ENCODE results near the gene WRAP73. TPM values are rescaled to one million over a fixed set of nuclear protein-coding genes. Genes with fewer than 3 reads are reported as not detected.

Gene WRAP73
- total RNA-seq (2014; rRNA removed; shearing (Covaris generic)), result 17.4 and 33.9 TPM in 2 replicates

- peak; percentile 95 for DNase-seq (ENCODE audit: low read depth)
Observed at GRCh38 chr1:3649342-3650247, at the start of gene WRAP73. WRAP73 (minus strand) TSS chr1:3650103; CDS start chr1:3649999, 104 bp downstream.

DNA sequence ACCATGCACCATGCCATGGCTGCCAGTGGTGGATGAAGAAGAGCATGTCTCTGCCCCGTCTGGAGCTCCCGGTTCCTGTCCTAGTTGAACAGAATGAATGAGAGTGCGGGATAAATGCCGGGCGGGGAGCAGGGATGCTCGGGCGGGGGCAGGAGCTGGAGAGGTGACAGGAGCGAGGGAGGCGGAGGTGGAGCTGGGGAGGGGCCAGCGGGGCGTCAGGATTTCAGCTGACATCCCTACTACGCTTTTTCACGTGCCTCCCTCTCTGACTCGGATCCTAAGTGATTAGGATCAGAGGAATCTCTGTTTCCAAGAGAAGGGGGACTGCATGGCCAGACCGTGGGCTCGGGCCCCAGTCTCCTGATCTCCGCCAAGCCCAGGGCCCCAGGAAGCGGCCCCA, 49.7 kb upstream of the WRAP73 start:
- no peak for DNase-seq (ENCODE audit: low read depth)

GRCh38 chr1:3698660-3699408, 48.9 kb upstream of the WRAP73 start:
- DNase-seq (ENCODE audit: low read depth), result no peak

GRCh38 chr1:3697810-3698209, 47.9 kb upstream of the WRAP73 start:
- DNase-seq (ENCODE audit: low read depth), result no peak

GRCh38 chr1:3697104-3697503, 47.2 kb upstream of the WRAP73 start:
- no peak for DNase-seq (ENCODE audit: low read depth)

DNA sequence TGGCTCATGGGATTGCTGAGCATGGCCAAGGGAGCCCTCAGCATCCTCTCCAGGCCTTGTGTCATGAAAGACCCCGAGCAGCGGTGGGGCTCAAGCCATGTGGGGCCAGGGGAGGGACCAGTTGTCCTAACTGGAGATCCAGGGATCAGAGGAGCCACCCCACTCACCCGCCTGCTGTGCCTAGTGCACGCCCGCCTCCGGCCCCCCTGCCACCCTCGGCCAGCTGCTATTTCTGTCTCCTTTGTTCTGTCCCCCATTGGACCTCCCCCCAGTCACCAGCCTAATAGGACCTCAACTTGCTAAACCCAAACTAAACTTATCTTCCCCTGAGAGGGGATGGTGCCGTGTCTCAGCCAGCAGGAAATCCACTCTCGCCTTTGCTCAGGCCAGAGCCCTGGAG, 46.8 kb upstream of the WRAP73 start:
- no peak for DNase-seq (ENCODE audit: low read depth)

- peak; percentile 59 for DNase-seq (ENCODE audit: low read depth)
Observed at GRCh38 chr1:3695326-3696217, 45.7 kb upstream of the WRAP73 start.

DNA sequence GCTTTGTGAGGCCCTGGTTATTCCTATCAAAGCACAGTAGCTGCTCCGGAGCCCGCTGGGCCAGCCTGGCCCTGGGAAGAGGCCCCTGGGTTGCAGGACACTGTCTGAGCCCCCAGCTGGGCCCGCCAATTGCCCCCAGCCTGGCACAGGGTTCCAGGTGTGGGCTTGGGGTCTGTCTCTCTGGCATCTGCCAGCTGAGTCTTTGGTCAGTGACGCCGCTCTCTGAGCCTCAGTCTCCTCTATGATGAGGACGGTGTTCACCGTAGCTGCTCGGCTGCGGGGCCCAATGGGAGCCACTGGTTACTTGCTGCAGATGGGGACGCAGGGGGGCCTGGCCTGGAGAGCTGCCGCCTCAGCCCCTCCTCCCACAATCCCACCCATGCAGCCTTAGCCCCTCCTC, 43.4 kb upstream of the WRAP73 start:
- no peak for DNase-seq (ENCODE audit: low read depth)

GRCh38 chr1:3692598-3692997, 42.7 kb upstream of the WRAP73 start:
- DNase-seq (ENCODE audit: low read depth), result no peak

- DNase-seq (ENCODE audit: low read depth), result no peak
Observed at GRCh38 chr1:3691421-3692204, 41.7 kb upstream of the WRAP73 start.

DNA sequence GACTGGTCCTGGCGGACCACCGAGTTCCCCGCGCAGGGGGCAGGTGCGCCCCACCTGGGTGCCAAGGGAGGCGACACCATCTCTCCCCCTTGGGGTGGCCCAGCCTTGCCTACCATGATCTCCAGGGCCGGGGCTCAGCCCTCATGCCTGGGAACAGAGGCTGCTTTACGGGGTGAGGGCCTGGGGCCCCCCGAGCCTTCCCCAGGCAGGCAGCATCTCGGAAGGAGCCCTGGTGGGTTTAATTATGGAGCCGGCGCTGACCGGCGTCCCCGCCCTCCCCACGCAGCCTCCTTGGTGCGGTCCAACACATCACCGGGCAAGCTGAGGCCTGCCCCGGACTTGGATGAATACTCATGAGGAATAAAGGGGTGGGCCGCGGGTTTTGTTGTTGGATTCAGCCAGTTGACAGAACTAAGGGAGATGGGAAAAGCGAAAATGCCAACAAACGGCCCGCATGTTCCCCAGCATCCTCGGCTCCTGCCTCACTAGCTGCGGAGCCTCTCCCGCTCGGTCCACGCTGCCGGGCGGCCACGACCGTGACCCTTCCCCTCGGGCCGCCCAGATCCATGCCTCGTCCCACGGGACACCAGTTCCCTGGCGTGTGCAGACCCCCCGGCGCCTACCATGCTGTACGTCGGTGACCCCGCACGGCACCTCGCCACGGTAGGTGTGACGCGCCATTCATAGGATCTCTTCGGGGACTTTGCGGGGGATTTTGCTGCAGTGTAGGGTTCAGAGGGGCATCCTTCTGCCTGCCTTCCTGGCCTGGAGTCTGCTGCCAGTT, 40.6 kb upstream of the WRAP73 start:
- DNase-seq (ENCODE audit: low read depth), result no peak

- DNase-seq (ENCODE audit: low read depth), result no peak
Observed at GRCh38 chr1:3689138-3689750, 39.3 kb upstream of the WRAP73 start.

- peak; percentile 81 for DNase-seq (ENCODE audit: low read depth)
Observed at GRCh38 chr1:3688356-3689137, 38.6 kb upstream of the WRAP73 start.

DNA sequence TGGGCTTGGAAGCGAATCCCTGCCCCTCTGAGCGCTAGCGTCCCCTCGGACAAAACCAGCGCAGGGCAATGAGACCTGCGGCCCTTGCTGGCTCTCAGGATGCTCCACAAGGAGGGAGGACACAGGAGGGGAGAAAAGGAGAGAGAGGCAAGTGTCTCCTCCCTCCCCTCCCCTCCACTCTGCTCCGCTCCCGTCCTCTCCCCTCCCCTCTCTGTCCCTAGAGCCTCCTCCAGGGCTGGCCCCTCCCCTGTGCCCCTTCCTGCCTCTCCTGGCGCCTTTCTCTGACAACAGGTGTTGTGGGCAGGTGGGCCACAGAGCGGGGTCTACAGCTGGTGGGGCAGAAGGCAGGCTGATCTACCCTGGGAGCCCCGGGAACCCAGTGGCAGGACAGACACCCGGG, 37.6 kb upstream of the WRAP73 start:
- DNase-seq (ENCODE audit: low read depth), result no peak

- DNase-seq (ENCODE audit: low read depth), result no peak
Observed at GRCh38 chr1:3685906-3686305, 36.0 kb upstream of the WRAP73 start.

DNA sequence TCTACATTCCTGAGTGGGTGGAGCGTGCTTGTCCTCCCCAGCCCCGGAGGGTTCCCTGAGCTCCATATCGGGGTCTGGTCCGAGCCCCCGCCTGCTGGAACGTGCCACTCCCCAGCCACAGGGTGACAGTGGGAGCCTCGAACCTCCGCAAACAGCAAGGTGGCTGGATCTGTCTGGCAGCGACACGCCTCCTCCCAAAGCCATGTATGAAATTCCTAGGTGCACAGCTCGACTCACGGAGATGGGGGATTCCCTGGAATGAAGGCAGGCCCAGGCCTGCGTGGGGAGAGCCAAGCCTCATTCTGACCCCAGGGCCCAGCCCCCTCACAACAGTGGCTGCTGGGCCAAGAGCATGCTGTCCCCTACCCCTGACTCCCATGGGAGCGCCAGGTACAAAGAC, 35.3 kb upstream of the WRAP73 start:
- DNase-seq (ENCODE audit: low read depth), result no peak

DNA sequence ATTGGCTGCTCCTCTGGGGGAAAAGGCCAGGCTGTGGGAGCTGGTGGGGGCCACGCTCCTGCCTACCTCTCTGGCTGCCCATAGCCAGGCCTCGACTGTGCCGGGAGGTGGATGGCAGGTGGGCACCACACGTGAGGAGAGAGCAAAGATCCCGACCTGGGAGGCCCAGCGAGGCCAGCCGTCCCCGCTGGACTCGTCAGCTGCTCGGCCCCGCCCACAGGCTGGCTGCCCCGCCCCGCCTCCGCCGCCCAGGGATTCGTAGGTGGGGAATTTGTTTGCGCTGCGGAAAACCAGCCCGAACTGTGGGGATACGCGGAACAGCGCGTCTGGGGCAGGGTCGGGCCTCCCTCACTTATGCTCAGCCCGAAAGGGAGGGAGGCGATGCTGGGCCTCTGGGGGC, 34.1 kb upstream of the WRAP73 start:
- peak; percentile 67 for DNase-seq (ENCODE audit: low read depth)

DNA sequence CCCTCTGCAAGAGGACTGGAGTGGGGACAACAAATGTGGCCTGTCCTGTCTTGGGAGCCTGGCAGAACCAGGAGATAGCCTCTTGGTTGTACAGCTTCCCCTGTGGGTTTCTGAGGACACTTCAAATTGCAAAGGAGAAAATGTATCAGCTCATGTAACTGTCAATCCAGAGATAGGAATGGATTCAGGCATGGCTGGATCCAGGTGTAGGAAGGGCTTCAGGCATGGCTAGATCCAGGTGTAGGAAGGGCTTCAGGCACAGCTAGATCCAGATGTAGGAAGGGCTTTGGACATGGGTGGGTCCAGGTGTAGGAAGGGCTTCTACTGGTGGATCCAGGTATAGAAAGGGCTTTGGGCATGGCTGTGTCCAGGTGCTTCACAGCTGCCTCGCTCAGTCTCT, 33.3 kb upstream of the WRAP73 start:
- no peak for DNase-seq (ENCODE audit: low read depth)
